Activated B cell treated with CpG ODN at 0.5 μM for 24 hours (primary cell): ENCODE data around the gene CCBE1. TPM values are rescaled to one million over a fixed set of nuclear protein-coding genes. Genes with fewer than 3 reads are reported as not detected.

Source experiments
- ATAC-seq: fragments of 200-7000 bp; cut with Tn5 transposase; one replicate; pipeline ENCODE4 v1.10.0; 2021; ENCODE audit warnings: low read depth, mild to moderate bottlenecking, moderate library complexity
- CTCF ChIA-PET: fragments of 350-600 bp; sonication (Branson Sonifier 250); formaldehyde crosslinking; loops from one replicate; lab custom pipeline; 2021; ENCODE audit warnings: antibody characterized with exemption; lab: Charles Lee
- POLR2A ChIA-PET: fragments of 350-600 bp; sonication (Branson Sonifier 250); formaldehyde crosslinking; loops from one replicate; lab custom pipeline; 2021; ENCODE audit warnings: antibody characterized with exemption; lab: Charles Lee
- DNase-seq: peaks from one replicate; pipeline ENCODE4 v3.0.0; 2022
- H3K27ac Mint-ChIP-seq: one replicate; pipeline ENCODE4 v1.8.0; 2020; ENCODE audit warnings: mixed read lengths
- H3K27me3 Mint-ChIP-seq: one replicate; pipeline ENCODE4 v1.8.0; 2021; ENCODE audit warnings: mixed read lengths
- H3K36me3 Mint-ChIP-seq: one replicate; pipeline ENCODE4 v1.8.0; 2021; ENCODE audit warnings: low read depth, mixed read lengths
- H3K4me1 Mint-ChIP-seq: one replicate; pipeline ENCODE4 v1.8.0; 2021; ENCODE audit warnings: mixed read lengths
- H3K4me3 Mint-ChIP-seq: one replicate; pipeline ENCODE4 v1.8.0; 2020; ENCODE audit warnings: mild to moderate bottlenecking, mixed read lengths
- H3K9me3 Mint-ChIP-seq: one replicate; pipeline ENCODE4 v1.8.0; 2020; ENCODE audit warnings: mixed read lengths
- intact Hi-C: fragments of 100-400 bp; cut with micrococcal nuclease; formaldehyde crosslinking; loops from one replicate; pipeline ENCODE4 v1.15.1; 2024
- total RNA-seq: library from RNA; stranded (reverse); gene quantifications from 2 replicates; pipeline ENCODE4 v1.2.3, GENCODE V29; 2022
- TF ChIP-seq, protein P1 (sequence below): fragments of 200-600 bp; IDR thresholded peaks from one replicate; pipeline ENCODE4 v1.8.0; 2022; ENCODE audit warnings: antibody characterized with exemption, mild to moderate bottlenecking

The CCBE1 gene
- total RNA-seq, 1 donor from 2014 or later: 0.04 TPM

DNA sequence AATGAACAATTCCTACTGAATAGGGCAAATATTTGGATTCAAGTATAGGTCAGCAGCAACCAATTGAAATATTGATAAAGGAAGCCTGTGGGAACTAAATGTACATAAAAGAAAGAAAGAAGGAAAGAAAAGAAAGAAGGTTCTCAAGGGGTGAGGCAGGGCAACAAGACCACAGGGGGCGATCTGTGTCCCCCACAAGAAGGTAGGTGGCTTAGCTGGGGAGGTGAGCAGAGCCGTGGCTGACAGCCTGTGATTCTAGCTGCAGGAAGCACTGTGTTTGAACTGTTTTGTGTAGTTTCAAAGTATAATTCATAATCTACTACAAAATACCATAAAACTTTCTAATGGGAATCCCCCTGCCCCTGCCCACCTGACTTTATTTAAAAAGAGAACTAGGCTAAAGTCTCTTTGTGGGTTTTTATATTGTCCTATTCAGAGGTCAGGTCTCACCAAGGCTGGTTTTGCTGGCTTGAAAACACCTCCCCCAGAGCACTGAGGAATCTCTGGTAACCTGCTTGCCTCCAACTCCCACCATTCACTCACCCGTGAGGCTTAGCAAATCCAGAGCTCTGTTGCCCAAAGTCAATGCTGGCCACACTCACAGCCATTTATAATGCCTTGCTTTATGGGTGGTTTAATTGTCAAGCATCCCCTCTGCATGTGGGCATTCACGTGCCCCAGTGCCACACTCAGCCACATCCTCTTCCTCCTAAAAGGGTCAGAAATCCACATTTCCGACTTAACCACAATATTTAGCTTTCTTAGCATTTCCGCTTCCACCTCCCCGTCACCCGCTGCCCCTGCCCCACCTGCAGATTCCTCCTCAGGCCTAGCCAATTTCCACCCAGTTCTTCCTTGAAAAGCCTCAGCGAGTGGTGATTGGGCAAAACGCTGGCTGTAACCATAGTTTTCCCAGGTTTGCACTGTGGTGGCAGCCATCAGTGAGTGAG lies 301.7 kb downstream of the CCBE1 start:
- Mint-ChIP-seq H3K36me3 (no peaks in the 10 kb centered on the region), H3K27me3 (peaks cover 28% of the 10 kb centered on the region), H3K9me3 (no peaks in the 10 kb centered on the region), H3K27ac (no peak overlapping the region), H3K4me3 (no peak overlapping the region), H3K4me1 (no peaks in the 10 kb centered on the region)
- TF ChIP-seq, protein P1, sequence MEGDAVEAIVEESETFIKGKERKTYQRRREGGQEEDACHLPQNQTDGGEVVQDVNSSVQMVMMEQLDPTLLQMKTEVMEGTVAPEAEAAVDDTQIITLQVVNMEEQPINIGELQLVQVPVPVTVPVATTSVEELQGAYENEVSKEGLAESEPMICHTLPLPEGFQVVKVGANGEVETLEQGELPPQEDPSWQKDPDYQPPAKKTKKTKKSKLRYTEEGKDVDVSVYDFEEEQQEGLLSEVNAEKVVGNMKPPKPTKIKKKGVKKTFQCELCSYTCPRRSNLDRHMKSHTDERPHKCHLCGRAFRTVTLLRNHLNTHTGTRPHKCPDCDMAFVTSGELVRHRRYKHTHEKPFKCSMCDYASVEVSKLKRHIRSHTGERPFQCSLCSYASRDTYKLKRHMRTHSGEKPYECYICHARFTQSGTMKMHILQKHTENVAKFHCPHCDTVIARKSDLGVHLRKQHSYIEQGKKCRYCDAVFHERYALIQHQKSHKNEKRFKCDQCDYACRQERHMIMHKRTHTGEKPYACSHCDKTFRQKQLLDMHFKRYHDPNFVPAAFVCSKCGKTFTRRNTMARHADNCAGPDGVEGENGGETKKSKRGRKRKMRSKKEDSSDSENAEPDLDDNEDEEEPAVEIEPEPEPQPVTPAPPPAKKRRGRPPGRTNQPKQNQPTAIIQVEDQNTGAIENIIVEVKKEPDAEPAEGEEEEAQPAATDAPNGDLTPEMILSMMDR: no peak
- POLR2A ChIA-PET: no interaction called here
- DNase-seq (no peak), ATAC-seq (no peak)
- CTCF ChIA-PET: no interaction called here
- intact Hi-C loops: no loop called here

DNA sequence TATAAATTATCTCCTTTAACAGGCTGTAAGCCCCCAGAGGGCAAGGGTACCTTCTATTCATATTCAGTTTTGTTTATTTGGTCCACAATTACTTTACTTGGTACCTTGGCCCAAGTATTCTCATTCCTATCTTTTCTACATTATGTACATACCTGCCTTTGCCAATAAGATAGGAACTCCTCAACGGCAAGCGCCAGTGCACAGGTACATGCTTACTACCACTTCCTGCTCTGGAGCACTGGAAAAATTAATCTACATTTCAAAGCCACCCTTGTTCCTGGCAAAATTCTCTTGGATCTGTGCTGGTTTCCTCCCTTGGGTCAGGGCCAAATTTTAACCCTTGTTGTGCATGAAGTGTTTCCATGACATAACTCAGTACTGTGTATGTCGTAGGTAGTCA lies 303.8 kb downstream of the CCBE1 start:
- Mint-ChIP-seq H3K4me1 (no peaks in the 10 kb centered on the region), H3K27ac (no peak overlapping the region), H3K4me3 (no peak overlapping the region), H3K27me3 (peaks cover 30% of the 10 kb centered on the region), H3K9me3 (no peaks in the 10 kb centered on the region), H3K36me3 (no peaks in the 10 kb centered on the region)
- TF ChIP-seq, protein P1: no peak
- DNase-seq: no peak
- no peak for ATAC-seq
- CTCF ChIA-PET: no interaction called here
- intact Hi-C loops: no loop called here
- POLR2A ChIA-PET: no interaction called here

DNA sequence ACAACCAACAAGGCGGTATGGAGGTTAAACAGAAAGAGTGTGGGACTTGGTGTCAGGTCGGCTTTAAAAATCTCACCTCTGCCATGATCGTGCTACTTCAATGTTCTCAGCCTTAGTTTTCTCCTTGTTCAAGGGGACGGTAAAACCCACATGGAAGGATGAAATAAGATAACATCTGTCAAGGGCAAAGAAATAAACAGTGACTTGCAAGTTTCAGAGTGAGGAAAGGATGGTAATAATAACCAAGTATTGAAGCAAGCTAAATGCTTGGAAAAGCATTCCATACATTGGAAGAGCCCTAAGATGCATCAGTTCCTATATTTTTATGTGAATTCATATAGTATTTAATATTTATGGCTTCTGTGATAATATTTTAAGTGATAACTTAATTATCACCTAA lies 308.4 kb downstream of the CCBE1 start:
- intact Hi-C loops: no loop called here
- Mint-ChIP-seq H3K4me1 (no peaks in the 10 kb centered on the region), H3K27me3 (peaks cover 18% of the 10 kb centered on the region), H3K36me3 (no peaks in the 10 kb centered on the region), H3K27ac (no peak overlapping the region), H3K9me3 (no peaks in the 10 kb centered on the region), H3K4me3 (no peak overlapping the region)
- no peak for DNase-seq
- no peak for ATAC-seq
- ChIA-PET POLR2A (no interaction called here), CTCF (interaction anchor here (1.2 kb wide), 1 partner anchor 14 kb away, joined by 3 read pairs; no protein-coding TSS in a partner anchor)
- TF ChIP-seq, protein P1: no peak

DNA sequence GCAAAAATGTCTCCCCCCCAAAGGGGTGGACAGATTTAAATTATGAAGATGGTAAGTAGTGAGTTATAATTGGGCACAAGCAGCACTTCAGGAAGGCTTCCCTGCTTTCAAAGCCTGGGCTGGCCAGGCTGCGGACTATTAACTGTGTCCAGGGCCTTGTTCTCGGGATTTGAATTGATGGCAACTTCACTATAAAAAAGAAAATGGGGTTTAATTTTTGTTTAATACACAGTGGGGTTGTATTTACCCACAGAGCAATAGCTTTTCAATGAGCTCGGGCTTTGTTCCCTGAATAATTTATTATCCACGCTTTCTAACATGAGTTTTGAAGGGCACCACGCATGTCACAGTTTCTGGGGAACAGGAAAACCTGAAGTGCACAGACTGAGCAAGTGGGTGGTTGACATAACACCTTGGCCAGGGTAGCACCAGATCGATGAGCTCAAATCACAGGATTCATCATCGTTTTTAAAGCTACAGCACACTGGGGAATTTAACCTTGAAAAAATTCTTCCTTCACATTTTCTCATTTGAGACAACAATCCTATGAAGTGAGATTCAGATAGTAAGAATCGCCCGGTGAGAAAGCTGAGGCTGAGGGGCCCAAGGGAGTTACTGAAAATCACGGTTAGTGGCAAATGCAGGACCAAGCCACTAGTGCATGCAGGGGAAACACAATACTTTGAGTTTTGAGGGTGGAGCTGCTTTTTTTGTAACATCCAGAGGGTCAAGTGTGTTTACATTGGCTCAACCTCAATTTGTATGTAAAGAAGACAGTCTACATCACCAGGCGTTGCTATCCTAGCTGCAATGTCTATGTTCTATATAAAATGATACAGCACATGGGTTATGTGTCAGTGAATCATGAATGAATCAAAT lies 309.3 kb downstream of the CCBE1 start:
- H3K4me3 Mint-ChIP-seq: no peak overlapping the region
- ATAC-seq (no peak), DNase-seq (no peak)
- H3K36me3 Mint-ChIP-seq: no peaks in the 10 kb centered on the region
- TF ChIP-seq, protein P1: no peak
- ChIA-PET POLR2A (no interaction called here), CTCF (interaction anchor here (0.7 kb wide), 1 partner anchor 15 kb away, joined by 3 read pairs; no protein-coding TSS in a partner anchor)
- H3K4me1 Mint-ChIP-seq: no peaks in the 10 kb centered on the region
- H3K9me3 Mint-ChIP-seq: no peaks in the 10 kb centered on the region
- intact Hi-C loops: no loop called here
- H3K27ac Mint-ChIP-seq: no peak overlapping the region
- H3K27me3 Mint-ChIP-seq: peaks cover 18% of the 10 kb centered on the region
